ENCODE measurements around the gene PTPRT.

DNA sequence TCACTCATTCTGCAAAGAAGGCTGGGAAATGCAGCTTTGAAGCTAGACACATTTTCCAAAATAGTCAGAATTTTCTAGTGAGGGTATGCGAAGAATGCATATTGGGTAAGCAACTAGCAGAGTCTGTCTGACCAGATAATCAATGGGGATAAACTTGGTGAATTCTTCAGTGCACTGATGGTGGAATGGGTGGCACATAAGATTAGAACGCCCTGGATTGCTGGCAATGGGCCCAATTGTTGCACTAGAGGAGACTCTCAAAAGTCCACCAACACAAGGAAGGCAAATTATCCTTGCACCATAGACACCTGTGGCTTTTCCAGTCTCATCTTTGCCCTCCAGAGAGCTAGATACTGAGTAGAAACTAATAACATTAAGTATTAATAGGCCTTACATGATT is 167.6 kb downstream of the PTPRT start:
- TF ChIP-seq CTCF (IDR thresholded peaks at IDR 0.05; ENCODE audit: borderline replicate concordance, extremely low read depth, low read length, poor library complexity, severe bottlenecking) = no peak
- TF ChIP-seq EZH2 (IDR thresholded peaks at IDR 0.05; ENCODE audit: borderline replicate concordance, low read depth, low read length, severe bottlenecking) = no peak
